Ovary (tissue), 1 donor: Measurements from ENCODE around the gene NPAS3.

Experiments
- EP300 ChIP-seq: sonication (generic); formaldehyde crosslinking; IDR thresholded peaks from one replicate; pipeline ENCODE4 v1.6.1; 2017; ENCODE audit warnings: antibody characterized with exemption
- POLR2A ChIP-seq: fragments of 450-650 bp; IDR thresholded peaks from one replicate; pipeline ENCODE4 v1.6.1; 2017; ENCODE audit warnings: antibody characterized with exemption, mild to moderate bottlenecking, moderate library complexity

DNA sequence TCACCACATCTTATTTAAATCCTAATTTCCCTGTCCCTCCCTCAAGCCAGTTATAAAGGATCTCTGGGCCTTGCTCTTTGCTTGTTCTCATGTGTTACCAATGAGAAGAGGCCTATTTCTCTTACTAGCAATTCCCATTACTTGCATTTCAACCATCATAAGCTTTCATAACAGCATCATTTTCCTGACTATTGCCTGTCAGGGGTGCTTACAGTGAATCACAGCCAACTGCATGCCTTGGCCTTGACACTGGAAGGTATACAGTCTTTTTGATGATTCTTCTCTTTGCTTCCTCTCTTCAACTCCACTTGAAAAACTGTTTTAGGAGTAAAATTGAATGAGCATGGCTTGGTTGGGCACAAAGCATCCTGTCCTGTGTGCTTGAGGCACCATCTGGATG lies 127.0 kb downstream of the NPAS3 start:
- no peak for TF ChIP-seq EP300
- no peak for TF ChIP-seq POLR2A
